ENCODE results near the gene TRAPPC6A.

The TRAPPC6A gene

GRCh38 chr19:45187421-45188100 lies 9.5 kb upstream of the TRAPPC6A start:
- TF ChIP-seq CTCF (IDR thresholded peaks at IDR 0.05; ENCODE audit: control insufficient read depth, extremely low read depth, insufficient read depth), result peak; percentile 29; the same call in 1 of the 2 replicates
- no peak overlapping the region for H3K4me3 ChIP-seq (ENCODE audit: low read depth, low read length)
- no peak for DNase-seq (ENCODE audit: low read depth)

- no peak overlapping the region for H3K4me3 ChIP-seq (ENCODE audit: low read depth, low read length)
- TF ChIP-seq CTCF (IDR thresholded peaks at IDR 0.05; ENCODE audit: control insufficient read depth, extremely low read depth, insufficient read depth), result no peak
Observed at GRCh38 chr19:45186509-45187334, 8.7 kb upstream of the TRAPPC6A start.

GRCh38 chr19:45184115-45184514 lies 6.1 kb upstream of the TRAPPC6A start:
- TF ChIP-seq CTCF (IDR thresholded peaks at IDR 0.05; ENCODE audit: control insufficient read depth, extremely low read depth, insufficient read depth), result no peak
- no peak overlapping the region for H3K4me3 ChIP-seq (ENCODE audit: low read depth, low read length)
- DNase-seq (ENCODE audit: low read depth), result no peak

More at GRCh38 chr19:45186509-45187334, 8.7 kb upstream of the TRAPPC6A start:
- DNase-seq (ENCODE audit: low read depth), result no peak

GRCh38 chr19:45182758-45183157 lies 4.7 kb upstream of the TRAPPC6A start:
- DNase-seq (ENCODE audit: low read depth), result no peak
- no peak for TF ChIP-seq CTCF (IDR thresholded peaks at IDR 0.05; ENCODE audit: control insufficient read depth, extremely low read depth, insufficient read depth)
- H3K4me3 ChIP-seq (ENCODE audit: low read depth, low read length), result no peak overlapping the region

- no peak overlapping the region for H3K4me3 ChIP-seq (ENCODE audit: low read depth, low read length)
- no peak for TF ChIP-seq CTCF (IDR thresholded peaks at IDR 0.05; ENCODE audit: control insufficient read depth, extremely low read depth, insufficient read depth)
Observed at GRCh38 chr19:45180936-45181335, 2.9 kb upstream of the TRAPPC6A start.

GRCh38 chr19:45179892-45180370 lies 1.9 kb upstream of the TRAPPC6A start:
- no peak for TF ChIP-seq CTCF (IDR thresholded peaks at IDR 0.05; ENCODE audit: control insufficient read depth, extremely low read depth, insufficient read depth)
- H3K4me3 ChIP-seq (ENCODE audit: low read depth, low read length), result peak overlapping the region; percentile 79
- no peak for DNase-seq (ENCODE audit: low read depth)

More at GRCh38 chr19:45180936-45181335, 2.9 kb upstream of the TRAPPC6A start:
- no peak for DNase-seq (ENCODE audit: low read depth)

Data from LNCaP clone FGC (cell line).